Panc1 (cell line): Measurements from ENCODE around the gene PPP2R5D.

Source experiments
- POLR2AphosphoS5 ChIP-seq: IDR thresholded peaks from 2 replicates; pipeline ENCODE4 v1.6.1; 2012; ENCODE audit warnings: mild to moderate bottlenecking, low read depth, low read length, moderate library complexity
- TF ChIP-seq, protein P1 (sequence below): fragments of 450-650 bp; IDR thresholded peaks from 2 replicates; pipeline ENCODE4 v1.5.1; 2017; ENCODE audit warnings: mild to moderate bottlenecking

- TF ChIP-seq POLR2AphosphoS5, result no peak
- TF ChIP-seq, protein P1, sequence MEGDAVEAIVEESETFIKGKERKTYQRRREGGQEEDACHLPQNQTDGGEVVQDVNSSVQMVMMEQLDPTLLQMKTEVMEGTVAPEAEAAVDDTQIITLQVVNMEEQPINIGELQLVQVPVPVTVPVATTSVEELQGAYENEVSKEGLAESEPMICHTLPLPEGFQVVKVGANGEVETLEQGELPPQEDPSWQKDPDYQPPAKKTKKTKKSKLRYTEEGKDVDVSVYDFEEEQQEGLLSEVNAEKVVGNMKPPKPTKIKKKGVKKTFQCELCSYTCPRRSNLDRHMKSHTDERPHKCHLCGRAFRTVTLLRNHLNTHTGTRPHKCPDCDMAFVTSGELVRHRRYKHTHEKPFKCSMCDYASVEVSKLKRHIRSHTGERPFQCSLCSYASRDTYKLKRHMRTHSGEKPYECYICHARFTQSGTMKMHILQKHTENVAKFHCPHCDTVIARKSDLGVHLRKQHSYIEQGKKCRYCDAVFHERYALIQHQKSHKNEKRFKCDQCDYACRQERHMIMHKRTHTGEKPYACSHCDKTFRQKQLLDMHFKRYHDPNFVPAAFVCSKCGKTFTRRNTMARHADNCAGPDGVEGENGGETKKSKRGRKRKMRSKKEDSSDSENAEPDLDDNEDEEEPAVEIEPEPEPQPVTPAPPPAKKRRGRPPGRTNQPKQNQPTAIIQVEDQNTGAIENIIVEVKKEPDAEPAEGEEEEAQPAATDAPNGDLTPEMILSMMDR, result no peak
These were observed 61.1 kb downstream of the PPP2R5D start for GRCh38 chr6:43045371-43045930.
